ENCODE results near the gene SLCO2A1.

SLCO2A1 gene

GRCh38 chr3:133881939-133882825, 147.5 kb downstream of the SLCO2A1 start:
- no peak overlapping the region for H3K4me3 ChIP-seq (ENCODE audit: low read depth, low read length)
- no peak for DNase-seq (ENCODE audit: low read depth)

DNA sequence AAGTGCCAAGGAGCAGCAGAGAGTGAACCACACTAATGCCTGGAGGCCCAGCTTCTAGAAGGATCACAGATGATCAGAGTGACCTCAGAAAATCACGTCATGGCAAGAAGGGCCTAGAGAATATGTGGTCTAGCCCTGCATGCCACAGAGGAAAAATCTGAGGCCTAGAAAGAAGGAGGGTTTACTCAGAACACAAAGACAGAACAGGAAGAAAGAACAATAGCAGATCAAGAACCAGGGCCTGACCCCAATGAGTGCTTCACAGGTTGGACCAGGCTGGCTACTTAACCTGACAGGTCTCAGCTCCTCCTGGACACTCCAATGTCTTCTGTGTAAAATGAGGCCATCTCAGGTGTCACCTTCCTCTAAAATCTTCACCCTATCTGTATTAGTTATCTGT, 148.2 kb downstream of the SLCO2A1 start:
- no peak for DNase-seq (ENCODE audit: low read depth)
- no peak overlapping the region for H3K4me3 ChIP-seq (ENCODE audit: low read depth, low read length)

DNA sequence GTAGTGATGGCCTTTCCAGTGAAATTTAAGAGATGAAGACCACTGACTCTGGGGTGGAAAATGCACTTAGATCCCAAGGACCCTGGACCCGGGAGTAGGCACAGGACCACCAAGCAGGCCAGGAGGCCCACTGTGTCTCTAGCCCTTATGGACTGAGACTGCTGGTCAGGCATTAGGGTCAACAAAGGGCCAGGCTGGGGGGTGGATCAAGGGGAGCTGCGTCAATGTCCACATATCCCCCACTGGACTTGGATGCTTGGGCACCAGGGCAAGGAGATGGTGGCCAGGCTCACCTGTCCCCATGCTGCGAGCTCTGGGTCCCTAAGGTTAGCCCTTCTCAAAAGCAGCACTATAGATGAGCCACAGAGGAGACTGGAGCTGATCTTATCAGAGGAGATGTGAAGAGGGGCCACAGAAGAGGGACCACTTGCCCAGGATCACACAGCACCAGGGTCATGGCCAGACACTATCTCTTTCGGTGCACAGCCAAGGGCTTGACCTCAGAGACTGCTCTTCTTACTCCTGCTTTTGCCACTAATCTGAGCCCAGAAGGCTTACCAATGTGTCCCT, 148.8 kb downstream of the SLCO2A1 start:
- no peak for DNase-seq (ENCODE audit: low read depth)
- no peak overlapping the region for H3K4me3 ChIP-seq (ENCODE audit: low read depth, low read length)

- no peak for DNase-seq (ENCODE audit: low read depth)
- H3K4me3 ChIP-seq (ENCODE audit: low read depth, low read length) = no peak overlapping the region
These were observed 149.4 kb downstream of the SLCO2A1 start for GRCh38 chr3:133880287-133880686.

DNA sequence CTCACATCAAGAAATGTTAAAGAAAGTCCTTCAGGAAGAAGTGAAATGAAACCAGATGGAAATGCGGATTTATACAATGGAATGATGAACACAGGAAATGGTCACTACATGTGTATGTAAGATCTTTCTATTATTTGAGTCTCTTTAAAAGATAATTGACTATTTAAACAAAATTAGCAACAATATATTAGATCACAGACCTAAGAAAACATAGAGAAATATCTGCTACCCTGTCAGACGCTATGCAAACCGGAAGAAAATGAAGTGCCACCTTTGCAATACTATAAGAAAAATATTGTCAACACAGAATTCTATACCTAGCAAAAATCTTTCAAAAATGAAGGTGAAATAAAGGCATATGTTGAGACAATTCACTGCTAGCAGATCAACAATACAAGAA, 151.2 kb downstream of the SLCO2A1 start:
- H3K4me3 ChIP-seq (ENCODE audit: low read depth, low read length) = no peak overlapping the region
- no peak for DNase-seq (ENCODE audit: low read depth)

Measured in skeletal muscle cell (primary cell).